HL-60 (cell line): ENCODE results near the gene ARL10.

ENCODE experiments used
- GABPA ChIP-seq: IDR thresholded peaks from 2 replicates; pipeline ENCODE4 v1.6.1; 2012; ENCODE audit warnings: low read depth
- POLR2AphosphoS5 ChIP-seq: IDR thresholded peaks from 2 replicates; pipeline ENCODE4 v1.6.1; 2012; ENCODE audit warnings: low read depth
- TF ChIP-seq, protein P1 (sequence below): IDR thresholded peaks from one replicate; pipeline ENCODE4 v1.5.1; 2011; ENCODE audit warnings: low read length, control low read depth, inconsistent platforms; ENCODE audit not compliant: insufficient read depth

GRCh38 chr5:176412517-176413254, 47.4 kb downstream of the ARL10 start:
- TF ChIP-seq POLR2AphosphoS5 = no peak
- TF ChIP-seq, protein P1, sequence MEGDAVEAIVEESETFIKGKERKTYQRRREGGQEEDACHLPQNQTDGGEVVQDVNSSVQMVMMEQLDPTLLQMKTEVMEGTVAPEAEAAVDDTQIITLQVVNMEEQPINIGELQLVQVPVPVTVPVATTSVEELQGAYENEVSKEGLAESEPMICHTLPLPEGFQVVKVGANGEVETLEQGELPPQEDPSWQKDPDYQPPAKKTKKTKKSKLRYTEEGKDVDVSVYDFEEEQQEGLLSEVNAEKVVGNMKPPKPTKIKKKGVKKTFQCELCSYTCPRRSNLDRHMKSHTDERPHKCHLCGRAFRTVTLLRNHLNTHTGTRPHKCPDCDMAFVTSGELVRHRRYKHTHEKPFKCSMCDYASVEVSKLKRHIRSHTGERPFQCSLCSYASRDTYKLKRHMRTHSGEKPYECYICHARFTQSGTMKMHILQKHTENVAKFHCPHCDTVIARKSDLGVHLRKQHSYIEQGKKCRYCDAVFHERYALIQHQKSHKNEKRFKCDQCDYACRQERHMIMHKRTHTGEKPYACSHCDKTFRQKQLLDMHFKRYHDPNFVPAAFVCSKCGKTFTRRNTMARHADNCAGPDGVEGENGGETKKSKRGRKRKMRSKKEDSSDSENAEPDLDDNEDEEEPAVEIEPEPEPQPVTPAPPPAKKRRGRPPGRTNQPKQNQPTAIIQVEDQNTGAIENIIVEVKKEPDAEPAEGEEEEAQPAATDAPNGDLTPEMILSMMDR = no peak
- no peak for TF ChIP-seq GABPA
